ENCODE data around the gene RIT2. TPM values are rescaled to one million over a fixed set of nuclear protein-coding genes. Genes with fewer than 3 reads are reported as not detected.

Gene RIT2
- polyA plus RNA-seq, 1 of the 3 experiments (the other 2 are of a cell fraction): not detected

- TF ChIP-seq RFX5 (IDR thresholded peaks at IDR 0.05; ENCODE audit: low read length) (no peak), TAF1 (IDR thresholded peaks at IDR 0.05; ENCODE audit: borderline replicate concordance, low read depth, low read length) (no peak), RXRA (IDR thresholded peaks at IDR 0.05; ENCODE audit: borderline replicate concordance, low read depth) (no peak), MEF2A (IDR thresholded peaks at IDR 0.05; ENCODE audit: borderline replicate concordance, low read depth) (no peak), RAD21 (IDR thresholded peaks at IDR 0.05; ENCODE audit: low read length) (peak; percentile 33), JUND (IDR thresholded peaks at IDR 0.05) (0 out of 2 replicates have a peak, but pooled peaks have one; percentile 12), PBX3 (IDR thresholded peaks at IDR 0.05) (peak; percentile 35; the same call in 1 of the 2 replicates), CTCF (IDR thresholded peaks at IDR 0.05) (no peak), ELF1 (IDR thresholded peaks at IDR 0.05) (no peak)
Observed at GRCh38 chr18:42850174-42851083, 265.1 kb downstream of the RIT2 start (continued).

GRCh38 chr18:42839408-42839807, 276.1 kb downstream of the RIT2 start:
- H4K20me1 ChIP-seq (ENCODE audit: insufficient read depth): no peaks in the 10 kb centered on the region
- DNase-seq: no peak
- no peaks in the 10 kb centered on the region for H3K36me3 ChIP-seq (replicated peaks in 1 of 2; ENCODE audit: control insufficient read depth in 1 of 2, insufficient read depth in 2 of 2, low read length in 1 of 2)
- H3F3A ChIP-seq (replicated peaks; ENCODE audit: insufficient read depth): no peaks in the 10 kb centered on the region
- no peak overlapping the region for H2AFZ ChIP-seq (ENCODE audit: low read depth)
- H3K4me2 ChIP-seq: no peak overlapping the region
- POLR2A ChIA-PET: no interaction called here
- no peaks in the 10 kb centered on the region for H3K79me2 ChIP-seq (ENCODE audit: insufficient read depth)
- TF ChIP-seq POLR2AphosphoS5 (IDR thresholded peaks at IDR 0.05; ENCODE audit: low read depth, low read length) (no peak), GABPA (IDR thresholded peaks at IDR 0.05; ENCODE audit: low read depth) (no peak), YY1 (IDR thresholded peaks at IDR 0.05; ENCODE audit: low read depth) (no peak), NRF1 (IDR thresholded peaks at IDR 0.05; ENCODE audit: low read depth, low read length) (no peak), TCF12 (IDR thresholded peaks at IDR 0.05) (no peak; the same call in 1 of the 2 replicates), MXI1 (IDR thresholded peaks at IDR 0.05; ENCODE audit: low read depth, low read length) (no peak), CHD2 (IDR thresholded peaks at IDR 0.05; ENCODE audit: low read length, partially characterized antibody) (no peak), MEF2A (IDR thresholded peaks at IDR 0.05; ENCODE audit: borderline replicate concordance, low read depth) (no peak), RCOR1 (IDR thresholded peaks at IDR 0.05; ENCODE audit: low read length) (no peak), RAD21 (IDR thresholded peaks at IDR 0.05; ENCODE audit: low read length) (no peak), ELF1 (IDR thresholded peaks at IDR 0.05) (no peak), RFX5 (IDR thresholded peaks at IDR 0.05; ENCODE audit: low read length) (no peak)
- no peaks in the 10 kb centered on the region for H3K4me1 ChIP-seq (ENCODE audit: control insufficient read depth in 1 of 2, insufficient read depth in 2 of 2, low read depth in 1 of 2, low read length in 1 of 2)
- H3K27me3 ChIP-seq (ENCODE audit: insufficient read depth): no peaks in the 10 kb centered on the region
- H3K4me3 ChIP-seq (ENCODE audit: low read depth in 2 of 2, low read length in 1 of 2): no peak overlapping the region
- WGBS (ENCODE audit: low lambda C conversion rate): 21% methylated on average over 1 of the region's 1 CpG
- no peak overlapping the region for H3K9ac ChIP-seq
- CTCF ChIA-PET: no interaction called here
- no peaks in the 10 kb centered on the region for H3K9me3 ChIP-seq
- H3K27ac ChIP-seq (ENCODE audit: low read depth in 2 of 2, low read length in 1 of 2): no peak overlapping the region
- H3K9me2 ChIP-seq: no peaks in the 10 kb centered on the region
